Measurements from ENCODE around the gene POFUT2. TPM values are rescaled to one million over a fixed set of nuclear protein-coding genes. Genes with fewer than 3 reads are reported as not detected.

POFUT2 gene
- total and polyA plus RNA-seq, 12 donors, result 13.1 to 68.9 (median 32.9) TPM

GRCh38 chr21:45335761-45336534, 48.3 kb upstream of the POFUT2 start:
- DNase-seq, result peak in 2 of 7 donors; percentile 4 to 10
- intact Hi-C loops (cut with DNase I), result no loop called here
- no peaks in the 10 kb centered on the region for H3K36me3 ChIP-seq (replicated peaks in 1 of 2)
- 81 to 85% (median 83%) methylated on average over 6 to 19 of the region's 19 CpGs for WGBS, 4 donors
- H3K27ac ChIP-seq, result no peak overlapping the region
- TF ChIP-seq POLR2A (IDR thresholded peaks at IDR 0.05) (no peak), CTCF (IDR thresholded peaks at IDR 0.05) (no peak)
- no peaks in the 10 kb centered on the region for H3K27me3 ChIP-seq
- H3K4me3 ChIP-seq, result no peak overlapping the region
- H3K4me1 ChIP-seq (replicated peaks in 1 of 2), result no peaks in the 10 kb centered on the region
- H3K9me3 ChIP-seq (replicated peaks in 1 of 3), result no peaks in the 10 kb centered on the region

GRCh38 chr21:45335151-45335760, 47.6 kb upstream of the POFUT2 start:
- Histone ChIP-seq H3K27me3 (no peaks in the 10 kb centered on the region), H3K9me3 (replicated peaks in 1 of 3) (no peaks in the 10 kb centered on the region), H3K36me3 (replicated peaks in 1 of 2) (no peaks in the 10 kb centered on the region), H3K4me3 (no peak overlapping the region), H3K4me1 (replicated peaks in 1 of 2) (no peaks in the 10 kb centered on the region), H3K27ac (no peak overlapping the region)
- intact Hi-C loops (cut with DNase I), result no loop called here
- 55 to 90% (median 74%) methylated on average over 5 to 14 of the region's 14 CpGs for WGBS, 4 donors
- peak in 1 of 7 donors; percentile 5 for DNase-seq
- TF ChIP-seq POLR2A (IDR thresholded peaks at IDR 0.05) (no peak), CTCF (IDR thresholded peaks at IDR 0.05) (no peak)

DNA sequence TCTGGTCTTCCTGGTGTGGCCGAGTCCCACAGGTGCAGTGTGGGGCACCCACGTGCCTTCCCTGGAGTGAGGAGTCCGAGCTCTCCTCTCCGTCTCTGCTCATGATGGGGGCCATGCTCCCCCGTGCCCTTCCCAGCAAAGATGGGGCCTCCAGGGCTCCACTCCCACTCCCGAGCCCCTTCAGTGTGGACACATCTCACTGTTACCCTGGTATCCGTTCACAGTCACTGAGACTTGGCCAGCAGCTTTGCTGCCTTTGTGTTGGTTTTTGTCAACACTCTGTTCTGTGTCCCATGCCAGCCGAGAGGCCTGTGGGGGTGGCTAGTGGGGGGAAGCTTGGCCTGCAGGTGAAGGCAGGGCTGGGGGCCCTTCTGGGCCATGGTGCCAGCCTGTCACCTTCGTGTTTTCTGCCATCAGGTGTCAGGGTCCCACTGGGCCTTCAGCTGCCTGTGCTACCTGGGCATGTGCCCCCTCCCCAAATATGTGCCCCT, 46.9 kb upstream of the POFUT2 start:
- Histone ChIP-seq H3K9me3 (replicated peaks in 1 of 3) (no peaks in the 10 kb centered on the region), H3K27me3 (no peaks in the 10 kb centered on the region), H3K4me1 (replicated peaks in 1 of 2) (no peaks in the 10 kb centered on the region), H3K4me3 (no peak overlapping the region), H3K27ac (no peak overlapping the region), H3K36me3 (replicated peaks in 1 of 2) (no peaks in the 10 kb centered on the region)
- DNase-seq, result peak in 2 of 7 donors; percentile 3 to 7
- TF ChIP-seq CTCF (IDR thresholded peaks at IDR 0.05) (no peak), POLR2A (IDR thresholded peaks at IDR 0.05) (no peak)
- intact Hi-C loops (cut with DNase I), result no loop called here
- WGBS, 4 donors, result 83 to 96% (median 94%) methylated on average over 6 to 9 of the region's 9 CpGs

DNA sequence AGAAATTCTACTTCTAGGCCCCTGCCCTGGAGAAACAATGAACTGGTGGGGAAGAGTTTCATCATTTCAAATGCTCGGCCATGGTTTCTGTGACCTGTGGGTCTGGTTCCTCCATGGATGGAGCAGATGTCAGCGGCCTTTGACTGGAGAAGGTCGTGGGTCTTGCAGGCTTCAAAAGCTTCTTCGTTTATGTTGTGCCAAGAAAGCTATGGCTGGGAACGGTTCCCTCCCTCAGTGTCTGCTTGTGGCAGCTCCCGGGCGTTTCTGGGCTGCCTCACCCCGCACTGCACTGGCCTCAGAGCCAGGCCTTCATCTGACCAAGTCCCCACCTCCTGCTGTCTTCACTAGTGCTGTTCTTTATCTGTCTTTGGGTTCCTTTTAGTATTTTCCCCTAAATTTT, 46.4 kb upstream of the POFUT2 start:
- WGBS, 4 donors, result 84 to 93% (median 88%) methylated on average over 7 to 8 of the region's 8 CpGs
- TF ChIP-seq CTCF (IDR thresholded peaks at IDR 0.05) (no peak), POLR2A (IDR thresholded peaks at IDR 0.05) (no peak)
- no peak overlapping the region for H3K27ac ChIP-seq
- H3K4me3 ChIP-seq, result no peak overlapping the region
- intact Hi-C loops (cut with DNase I), result no loop called here
- no peaks in the 10 kb centered on the region for H3K9me3 ChIP-seq (replicated peaks in 1 of 3)
- no peaks in the 10 kb centered on the region for H3K27me3 ChIP-seq
- no peaks in the 10 kb centered on the region for H3K4me1 ChIP-seq (replicated peaks in 1 of 2)
- no peaks in the 10 kb centered on the region for H3K36me3 ChIP-seq (replicated peaks in 1 of 2)
- peak in 2 of 7 donors; percentile 4 to 6 for DNase-seq

All from adrenal gland (tissue), 12 donors.